ENCODE data around the gene CAMTA1. TPM values are rescaled to one million over a fixed set of nuclear protein-coding genes. Genes with fewer than 3 reads are reported as not detected.

The CAMTA1 gene
- total RNA-seq, 1 donor from 2014 or later, result 99.0 TPM

DNA sequence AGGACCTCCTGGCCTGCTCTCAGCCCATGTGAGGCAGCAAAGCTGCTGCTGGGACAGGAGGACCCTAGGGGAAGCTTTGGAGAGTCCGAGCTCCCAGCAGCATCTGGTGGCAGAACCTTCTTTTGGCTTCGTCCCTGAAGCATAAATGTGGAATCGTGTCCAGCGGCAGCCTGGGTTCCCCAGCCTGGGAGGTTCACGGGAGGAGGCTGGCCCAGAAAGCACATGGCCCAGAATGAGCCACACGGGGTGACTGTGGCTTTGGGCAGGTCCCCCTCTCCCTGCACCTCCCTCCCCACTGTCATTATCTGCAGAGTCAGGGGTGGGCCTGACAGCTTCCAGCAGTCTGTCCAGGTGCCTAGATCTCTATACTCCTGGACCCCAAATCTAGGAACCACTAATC, 667.8 kb downstream of the CAMTA1 start:
- no peaks in the 10 kb centered on the region for H3K36me3 Mint-ChIP-seq (ENCODE audit: insufficient read depth)
- H3K27me3 Mint-ChIP-seq, result peaks cover 9% of the 10 kb centered on the region
- no peaks in the 10 kb centered on the region for H3K4me1 Mint-ChIP-seq (ENCODE audit: low read depth)
- TF ChIP-seq, protein P1, sequence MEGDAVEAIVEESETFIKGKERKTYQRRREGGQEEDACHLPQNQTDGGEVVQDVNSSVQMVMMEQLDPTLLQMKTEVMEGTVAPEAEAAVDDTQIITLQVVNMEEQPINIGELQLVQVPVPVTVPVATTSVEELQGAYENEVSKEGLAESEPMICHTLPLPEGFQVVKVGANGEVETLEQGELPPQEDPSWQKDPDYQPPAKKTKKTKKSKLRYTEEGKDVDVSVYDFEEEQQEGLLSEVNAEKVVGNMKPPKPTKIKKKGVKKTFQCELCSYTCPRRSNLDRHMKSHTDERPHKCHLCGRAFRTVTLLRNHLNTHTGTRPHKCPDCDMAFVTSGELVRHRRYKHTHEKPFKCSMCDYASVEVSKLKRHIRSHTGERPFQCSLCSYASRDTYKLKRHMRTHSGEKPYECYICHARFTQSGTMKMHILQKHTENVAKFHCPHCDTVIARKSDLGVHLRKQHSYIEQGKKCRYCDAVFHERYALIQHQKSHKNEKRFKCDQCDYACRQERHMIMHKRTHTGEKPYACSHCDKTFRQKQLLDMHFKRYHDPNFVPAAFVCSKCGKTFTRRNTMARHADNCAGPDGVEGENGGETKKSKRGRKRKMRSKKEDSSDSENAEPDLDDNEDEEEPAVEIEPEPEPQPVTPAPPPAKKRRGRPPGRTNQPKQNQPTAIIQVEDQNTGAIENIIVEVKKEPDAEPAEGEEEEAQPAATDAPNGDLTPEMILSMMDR (IDR thresholded peaks at IDR 0.05; ENCODE audit: unreplicated experiment), result no peak
- no peaks in the 10 kb centered on the region for H3K9me3 Mint-ChIP-seq (ENCODE audit: low read depth)
- no peak overlapping the region for H3K27ac Mint-ChIP-seq
- no peak for DNase-seq (ENCODE audit: low spot score, unreplicated experiment)
- no peak overlapping the region for H3K4me3 Mint-ChIP-seq (ENCODE audit: low read depth)

- Mint-ChIP-seq H3K4me1 (ENCODE audit: low read depth) (no peaks in the 10 kb centered on the region), H3K9me3 (ENCODE audit: low read depth) (no peaks in the 10 kb centered on the region), H3K27me3 (peaks cover 11% of the 10 kb centered on the region), H3K27ac (no peak overlapping the region), H3K4me3 (ENCODE audit: low read depth) (no peak overlapping the region), H3K36me3 (ENCODE audit: insufficient read depth) (no peaks in the 10 kb centered on the region)
- TF ChIP-seq, protein P1 (IDR thresholded peaks at IDR 0.05; ENCODE audit: unreplicated experiment), result peak; percentile 53
- no peak for DNase-seq (ENCODE audit: low spot score, unreplicated experiment)
These were observed 669.0 kb downstream of the CAMTA1 start for GRCh38 chr1:7454052-7454815.

DNA sequence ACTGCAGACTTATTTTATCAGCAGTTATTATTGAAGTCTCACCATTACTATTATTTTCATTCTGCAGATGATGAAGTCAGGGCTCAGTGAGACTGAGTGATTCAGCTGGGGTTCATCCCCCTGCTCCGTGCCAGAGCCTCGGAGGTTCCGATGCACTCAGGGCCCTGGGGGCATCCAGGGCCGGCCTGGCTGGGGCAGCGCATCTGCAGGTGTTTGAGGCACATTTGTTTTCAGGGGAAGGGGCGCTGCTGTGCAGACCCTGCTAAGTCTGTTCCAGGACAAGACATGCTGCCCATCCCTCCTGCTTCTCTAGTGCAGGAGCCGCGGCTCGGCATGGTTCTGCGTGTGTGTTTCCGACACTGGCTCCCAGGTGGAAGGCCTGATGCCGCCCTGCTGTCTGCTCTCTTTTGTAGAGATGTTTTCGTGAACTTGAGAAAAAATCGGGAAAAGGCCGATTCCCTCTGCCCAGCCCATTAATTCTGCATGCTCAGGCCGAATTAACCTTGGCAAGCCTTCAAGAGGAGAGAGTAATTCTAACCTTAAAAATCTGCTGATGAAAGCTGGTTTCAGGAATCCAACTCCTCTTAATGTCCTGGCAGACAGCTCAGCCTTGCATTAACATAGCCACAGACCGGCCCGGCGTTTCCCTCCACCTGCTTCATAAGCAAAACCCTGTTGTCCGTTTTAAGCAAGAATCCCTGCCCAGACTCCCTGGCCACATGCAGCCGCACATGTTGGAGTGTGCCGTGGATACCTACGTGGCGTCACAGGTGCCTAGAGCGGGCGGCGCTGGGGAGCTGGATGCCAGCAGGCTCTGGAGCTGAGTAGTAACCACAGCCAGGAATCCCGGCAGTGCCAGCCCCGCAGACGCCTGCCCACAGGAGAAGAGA, 669.9 kb downstream of the CAMTA1 start:
- H3K27me3 Mint-ChIP-seq, result peaks cover 14% of the 10 kb centered on the region
- no peak overlapping the region for H3K4me3 Mint-ChIP-seq (ENCODE audit: low read depth)
- H3K9me3 Mint-ChIP-seq (ENCODE audit: low read depth), result no peaks in the 10 kb centered on the region
- H3K36me3 Mint-ChIP-seq (ENCODE audit: insufficient read depth), result no peaks in the 10 kb centered on the region
- no peak overlapping the region for H3K27ac Mint-ChIP-seq
- H3K4me1 Mint-ChIP-seq (ENCODE audit: low read depth), result no peaks in the 10 kb centered on the region
- TF ChIP-seq, protein P1 (IDR thresholded peaks at IDR 0.05; ENCODE audit: unreplicated experiment), result no peak
- DNase-seq (ENCODE audit: low spot score, unreplicated experiment), result no peak

DNA sequence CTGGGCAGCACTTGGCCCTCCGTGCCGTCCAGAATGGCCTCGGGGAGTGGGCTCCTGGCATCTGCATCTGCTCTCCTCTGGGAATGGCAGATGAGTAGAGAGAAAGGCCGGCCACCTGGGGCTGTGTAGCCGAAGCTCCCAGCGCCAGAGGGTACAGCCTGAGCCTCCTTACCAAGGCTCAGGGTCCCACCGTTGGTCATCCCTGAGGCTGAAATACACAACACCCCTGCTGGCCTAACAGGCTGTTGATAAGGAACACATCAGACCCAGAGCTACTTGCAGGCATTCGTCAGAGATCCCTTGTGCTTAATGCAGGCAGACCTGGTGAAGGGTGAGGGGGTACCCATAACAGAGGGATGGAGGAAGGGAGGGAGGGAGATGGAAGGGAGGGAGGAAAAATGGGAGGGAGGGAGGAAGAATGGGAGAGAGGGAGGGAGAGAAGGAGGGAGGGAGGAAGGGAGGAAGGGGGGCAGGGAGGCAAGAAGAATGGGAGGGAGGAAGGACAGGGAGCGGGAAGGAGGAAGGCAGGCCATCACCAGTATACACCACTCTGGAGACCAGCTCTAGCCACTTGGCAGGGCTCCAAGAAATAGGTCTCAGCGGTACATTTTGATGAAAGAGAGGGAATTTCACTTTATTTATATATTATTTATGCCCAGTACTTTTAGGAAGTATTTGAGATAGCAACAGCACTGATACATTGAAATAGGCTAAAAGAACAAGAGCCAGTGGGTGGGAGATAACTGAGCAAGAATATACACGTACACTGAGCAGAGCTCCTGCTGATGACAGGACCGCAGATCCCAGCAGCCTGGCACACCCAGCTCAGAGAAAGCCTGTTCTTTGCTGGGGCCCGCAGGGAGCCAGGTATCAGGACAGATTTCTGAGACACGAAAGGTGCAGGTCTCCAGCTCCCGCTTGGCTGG, 670.8 kb downstream of the CAMTA1 start:
- no peaks in the 10 kb centered on the region for H3K4me1 Mint-ChIP-seq (ENCODE audit: low read depth)
- no peak overlapping the region for H3K4me3 Mint-ChIP-seq (ENCODE audit: low read depth)
- TF ChIP-seq, protein P1 (IDR thresholded peaks at IDR 0.05; ENCODE audit: unreplicated experiment), result no peak
- H3K9me3 Mint-ChIP-seq (ENCODE audit: low read depth), result no peaks in the 10 kb centered on the region
- peaks cover 14% of the 10 kb centered on the region for H3K27me3 Mint-ChIP-seq
- no peak for DNase-seq (ENCODE audit: low spot score, unreplicated experiment)
- H3K36me3 Mint-ChIP-seq (ENCODE audit: insufficient read depth), result no peaks in the 10 kb centered on the region
- H3K27ac Mint-ChIP-seq, result no peak overlapping the region

- Mint-ChIP-seq H3K27me3 (peaks cover 14% of the 10 kb centered on the region), H3K9me3 (ENCODE audit: low read depth) (no peaks in the 10 kb centered on the region), H3K4me3 (ENCODE audit: low read depth) (no peak overlapping the region), H3K27ac (no peak overlapping the region), H3K36me3 (ENCODE audit: insufficient read depth) (no peaks in the 10 kb centered on the region), H3K4me1 (ENCODE audit: low read depth) (no peaks in the 10 kb centered on the region)
- TF ChIP-seq, protein P1 (IDR thresholded peaks at IDR 0.05; ENCODE audit: unreplicated experiment), result no peak
- no peak for DNase-seq (ENCODE audit: low spot score, unreplicated experiment)
These were observed 671.4 kb downstream of the CAMTA1 start for GRCh38 chr1:7456722-7457082.

All from progenitor cell of endocrine pancreas (in vitro differentiated cells).